Caco-2 (cell line): Measurements from ENCODE around the gene INAVA. TPM values are rescaled to one million over a fixed set of nuclear protein-coding genes. Genes with fewer than 3 reads are reported as not detected.

Source experiments
- total RNA-seq: library from RNA; stranded (reverse); gene quantifications from 2 replicates; pipeline ENCODE4 v1.2.3, GENCODE V29; 2022

INAVA gene
- total RNA-seq, 1 experiment from 2014 or later, result 123 TPM

Other genes with a start within 250 kb of the INAVA start
- 13.5 and 16.3 TPM in 2 replicates for gene DDX59, start 225.0 kb upstream of the INAVA start, total RNA-seq
- 23.4 and 24.4 TPM in 2 replicates for gene CAMSAP2, start 156.0 kb upstream of the INAVA start, total RNA-seq
- not detected in 2 replicates for gene GPR25, start 21.9 kb upstream of the INAVA start, total RNA-seq
- 2.4 and 2.6 TPM in 2 replicates for gene KIF21B, start 128.8 kb downstream of the INAVA start, total RNA-seq
- 0.07 TPM in 2 replicates for gene CACNA1S, start 217.5 kb downstream of the INAVA start, total RNA-seq
- gene ASCL5, start 232.3 kb downstream of the INAVA start, total RNA-seq, result 0.26 and 0.48 TPM in 2 replicates